ENCODE measurements around the gene FHIT. TPM values are rescaled to one million over a fixed set of nuclear protein-coding genes. Genes with fewer than 3 reads are reported as not detected.

Gene FHIT
- total RNA-seq, 2 donors from 2014 or later: 6.8 to 12.3 TPM

DNA sequence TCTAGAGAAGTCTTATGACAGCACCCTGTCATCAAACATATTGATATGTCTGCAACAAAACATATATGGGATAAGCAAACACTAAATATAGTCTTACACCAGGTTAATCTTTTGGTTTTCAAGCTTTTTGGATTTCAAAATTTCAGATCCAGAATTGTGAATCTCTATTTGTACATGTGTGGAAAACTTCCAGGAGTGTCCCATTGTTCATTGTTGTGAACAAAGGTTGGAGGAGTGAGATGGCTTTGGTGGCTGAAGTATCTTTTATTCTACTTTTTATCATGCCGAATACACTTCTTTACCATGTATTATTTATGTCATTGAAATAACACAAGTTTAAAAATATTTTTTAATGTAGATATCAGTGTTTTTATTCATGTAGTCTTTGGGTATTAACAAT lies 5.9 kb upstream of the FHIT start:
- WGBS, 2 experiments (ENCODE audit: insufficient coverage in 1 of 2, insufficient read length in 1 of 2): no CpG with 5 or more reads among the region's 1 CpG

DNA sequence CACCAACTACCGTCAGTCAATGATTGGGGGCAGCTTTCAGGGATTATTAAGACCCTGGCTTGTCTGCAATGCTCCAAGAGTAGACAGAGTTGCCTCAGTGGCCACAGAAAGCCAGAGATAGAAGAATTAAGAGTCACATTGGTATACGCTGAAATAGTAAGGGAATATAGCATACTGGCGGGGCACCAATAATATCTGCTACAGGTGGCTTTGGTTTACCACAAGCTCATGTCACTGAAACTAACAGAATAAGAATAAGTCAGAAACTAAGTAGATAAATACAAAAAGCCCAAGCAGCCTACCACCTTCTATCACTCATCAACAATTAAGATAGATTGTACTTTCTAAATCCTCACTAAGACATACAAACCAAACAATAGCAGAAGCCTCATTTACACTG lies 2.5 kb upstream of the FHIT start:
- Histone ChIP-seq H3K9me3 (ENCODE audit: control insufficient read depth, low read length) (no peaks in the 10 kb centered on the region), H3K36me3 (ENCODE audit: control insufficient read depth, insufficient read depth, low read length) (no peaks in the 10 kb centered on the region), H3K27ac (ENCODE audit: low read depth, low read length) (no peak overlapping the region), H3K4me1 (ENCODE audit: control insufficient read depth, insufficient read depth, low read length) (no peaks in the 10 kb centered on the region), H3K4me3 (ENCODE audit: low read length) (no peak overlapping the region), H3K9ac (ENCODE audit: extremely low read depth, low read length, poor library complexity, severe bottlenecking) (no peak overlapping the region), H3K27me3 (ENCODE audit: control insufficient read depth, insufficient read depth, low read length, poor library complexity, severe bottlenecking) (no peaks in the 10 kb centered on the region)
- H3K27ac Mint-ChIP-seq: no peak overlapping the region
- H3K4me1 Mint-ChIP-seq: peaks cover 18% of the 10 kb centered on the region
- no peak for DNase-seq
- 93 to 100% methylated on average over 2 to 3 of the region's 3 CpGs for WGBS, 2 experiments (ENCODE audit: insufficient coverage in 1 of 2, insufficient read length in 1 of 2)
- TF ChIP-seq, protein P1, sequence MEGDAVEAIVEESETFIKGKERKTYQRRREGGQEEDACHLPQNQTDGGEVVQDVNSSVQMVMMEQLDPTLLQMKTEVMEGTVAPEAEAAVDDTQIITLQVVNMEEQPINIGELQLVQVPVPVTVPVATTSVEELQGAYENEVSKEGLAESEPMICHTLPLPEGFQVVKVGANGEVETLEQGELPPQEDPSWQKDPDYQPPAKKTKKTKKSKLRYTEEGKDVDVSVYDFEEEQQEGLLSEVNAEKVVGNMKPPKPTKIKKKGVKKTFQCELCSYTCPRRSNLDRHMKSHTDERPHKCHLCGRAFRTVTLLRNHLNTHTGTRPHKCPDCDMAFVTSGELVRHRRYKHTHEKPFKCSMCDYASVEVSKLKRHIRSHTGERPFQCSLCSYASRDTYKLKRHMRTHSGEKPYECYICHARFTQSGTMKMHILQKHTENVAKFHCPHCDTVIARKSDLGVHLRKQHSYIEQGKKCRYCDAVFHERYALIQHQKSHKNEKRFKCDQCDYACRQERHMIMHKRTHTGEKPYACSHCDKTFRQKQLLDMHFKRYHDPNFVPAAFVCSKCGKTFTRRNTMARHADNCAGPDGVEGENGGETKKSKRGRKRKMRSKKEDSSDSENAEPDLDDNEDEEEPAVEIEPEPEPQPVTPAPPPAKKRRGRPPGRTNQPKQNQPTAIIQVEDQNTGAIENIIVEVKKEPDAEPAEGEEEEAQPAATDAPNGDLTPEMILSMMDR (conservative IDR thresholded peaks at IDR 0.05): no peak
- H3K9me3 Mint-ChIP-seq: no peaks in the 10 kb centered on the region
- H3K36me3 Mint-ChIP-seq (ENCODE audit: low read depth): no peaks in the 10 kb centered on the region
- no peaks in the 10 kb centered on the region for H3K27me3 Mint-ChIP-seq (ENCODE audit: insufficient read depth)
- H3K4me3 Mint-ChIP-seq: no peak overlapping the region

More for the DNA sequence above, 5.9 kb upstream of the FHIT start:
- H3K9ac ChIP-seq (ENCODE audit: extremely low read depth, low read length, poor library complexity, severe bottlenecking): no peak overlapping the region
- Mint-ChIP-seq H3K36me3 (ENCODE audit: low read depth) (no peaks in the 10 kb centered on the region), H3K9me3 (peaks cover 5% of the 10 kb centered on the region), H3K27me3 (ENCODE audit: insufficient read depth) (peaks cover 5% of the 10 kb centered on the region), H3K4me1 (peaks cover 11% of the 10 kb centered on the region), H3K4me3 (no peak overlapping the region), H3K27ac (no peak overlapping the region)
- no peaks in the 10 kb centered on the region for H3K4me1 ChIP-seq (ENCODE audit: control insufficient read depth, insufficient read depth, low read length)
- TF ChIP-seq, protein P1 (conservative IDR thresholded peaks at IDR 0.05): no peak
- H3K27me3 ChIP-seq (ENCODE audit: control insufficient read depth, insufficient read depth, low read length, poor library complexity, severe bottlenecking): no peaks in the 10 kb centered on the region
- no peak overlapping the region for H3K27ac ChIP-seq (ENCODE audit: low read depth, low read length)
- H3K9me3 ChIP-seq (ENCODE audit: control insufficient read depth, low read length): no peaks in the 10 kb centered on the region
- H3K36me3 ChIP-seq (ENCODE audit: control insufficient read depth, insufficient read depth, low read length): no peaks in the 10 kb centered on the region
- H3K4me3 ChIP-seq (ENCODE audit: low read length): no peak overlapping the region
- no peak for DNase-seq

DNA sequence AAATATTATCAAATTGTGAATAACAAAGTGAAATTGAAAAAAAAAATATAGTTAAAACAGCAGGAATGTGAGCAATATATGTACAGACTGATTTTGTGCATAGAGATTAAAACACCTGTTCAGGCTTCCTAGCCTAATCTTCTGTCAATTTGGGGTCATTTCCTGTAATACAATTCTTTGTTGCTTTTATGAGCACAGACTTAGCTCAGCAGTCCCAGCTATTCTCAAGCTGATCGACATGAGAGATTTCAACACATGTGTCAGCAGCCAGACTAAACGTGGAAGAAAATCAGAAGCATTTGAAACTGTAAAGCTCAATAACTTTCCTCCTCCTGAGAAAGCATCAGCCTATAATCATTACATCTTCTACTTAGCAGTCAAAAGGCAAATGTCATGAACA lies 1.6 kb upstream of the FHIT start:
- Mint-ChIP-seq H3K36me3 (ENCODE audit: low read depth) (no peaks in the 10 kb centered on the region), H3K4me1 (peaks cover 18% of the 10 kb centered on the region), H3K9me3 (no peaks in the 10 kb centered on the region), H3K4me3 (no peak overlapping the region), H3K27me3 (ENCODE audit: insufficient read depth) (no peaks in the 10 kb centered on the region), H3K27ac (no peak overlapping the region)
- H3K4me1 ChIP-seq (ENCODE audit: control insufficient read depth, insufficient read depth, low read length): no peaks in the 10 kb centered on the region
- H3K27me3 ChIP-seq (ENCODE audit: control insufficient read depth, insufficient read depth, low read length, poor library complexity, severe bottlenecking): no peaks in the 10 kb centered on the region
- TF ChIP-seq, protein P1 (conservative IDR thresholded peaks at IDR 0.05): no peak
- 94 to 100% methylated on average over 1 to 2 of the region's 2 CpGs for WGBS, 2 experiments (ENCODE audit: insufficient coverage in 1 of 2, insufficient read length in 1 of 2)
- H3K9me3 ChIP-seq (ENCODE audit: control insufficient read depth, low read length): no peaks in the 10 kb centered on the region
- H3K36me3 ChIP-seq (ENCODE audit: control insufficient read depth, insufficient read depth, low read length): no peaks in the 10 kb centered on the region
- no peak overlapping the region for H3K27ac ChIP-seq (ENCODE audit: low read depth, low read length)
- H3K4me3 ChIP-seq (ENCODE audit: low read length): no peak overlapping the region
- DNase-seq: no peak
- H3K9ac ChIP-seq (ENCODE audit: extremely low read depth, low read length, poor library complexity, severe bottlenecking): no peak overlapping the region
